PFSK-1 (cell line): ENCODE data around the gene RPS6KA2.

Experiments
- POLR2AphosphoS5 ChIP-seq: IDR thresholded peaks from 2 replicates; pipeline ENCODE4 v1.6.1; 2012; ENCODE audit warnings: low read depth, mild to moderate bottlenecking, control low read depth, low read length, moderate library complexity
- SIN3A ChIP-seq: IDR thresholded peaks from 2 replicates; pipeline ENCODE4 v1.6.1; 2012; ENCODE audit warnings: mild to moderate bottlenecking, low read length, moderate library complexity, borderline replicate concordance; ENCODE audit not compliant: insufficient read depth
- TAF1 ChIP-seq: IDR thresholded peaks from 2 replicates; pipeline ENCODE4 v1.6.1; 2012; ENCODE audit warnings: low read length, control low read depth, borderline replicate concordance; ENCODE audit not compliant: insufficient read depth
- TF ChIP-seq, protein P1 (sequence below), 2 experiments: IDR thresholded peaks; 2 replicates each; pipeline versions ENCODE4 v1.6.1 to v1.8.0; 2011 to 2012; ENCODE audit warnings: low read depth in 2 of 2, low read length in 2 of 2, control low read depth in 1 of 2, inconsistent platforms in 1 of 2, mild to moderate bottlenecking in 1 of 2, moderate library complexity in 1 of 2; ENCODE audit not compliant: insufficient read depth in 1 of 2

DNA sequence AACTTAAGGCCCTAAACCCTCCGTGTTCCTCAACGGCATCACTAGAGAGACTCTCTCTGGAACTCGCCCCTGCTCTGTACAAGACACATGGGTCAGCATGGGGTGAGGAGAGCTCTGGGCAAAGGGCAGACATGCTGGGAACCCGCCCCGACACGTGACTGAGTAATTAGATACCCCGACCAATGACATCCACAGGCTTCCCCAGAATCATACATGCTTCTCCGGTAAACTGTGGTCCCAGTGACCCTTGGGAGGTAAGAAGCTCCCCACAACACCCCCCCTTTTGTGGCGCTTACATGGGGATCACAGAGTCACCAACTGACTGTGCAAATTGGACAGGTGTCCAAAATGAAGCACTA is 31.7 kb upstream of the RPS6KA2 start:
- TF ChIP-seq POLR2AphosphoS5: no peak
- no peak for TF ChIP-seq SIN3A
- TF ChIP-seq TAF1: no peak
- TF ChIP-seq, protein P1, sequence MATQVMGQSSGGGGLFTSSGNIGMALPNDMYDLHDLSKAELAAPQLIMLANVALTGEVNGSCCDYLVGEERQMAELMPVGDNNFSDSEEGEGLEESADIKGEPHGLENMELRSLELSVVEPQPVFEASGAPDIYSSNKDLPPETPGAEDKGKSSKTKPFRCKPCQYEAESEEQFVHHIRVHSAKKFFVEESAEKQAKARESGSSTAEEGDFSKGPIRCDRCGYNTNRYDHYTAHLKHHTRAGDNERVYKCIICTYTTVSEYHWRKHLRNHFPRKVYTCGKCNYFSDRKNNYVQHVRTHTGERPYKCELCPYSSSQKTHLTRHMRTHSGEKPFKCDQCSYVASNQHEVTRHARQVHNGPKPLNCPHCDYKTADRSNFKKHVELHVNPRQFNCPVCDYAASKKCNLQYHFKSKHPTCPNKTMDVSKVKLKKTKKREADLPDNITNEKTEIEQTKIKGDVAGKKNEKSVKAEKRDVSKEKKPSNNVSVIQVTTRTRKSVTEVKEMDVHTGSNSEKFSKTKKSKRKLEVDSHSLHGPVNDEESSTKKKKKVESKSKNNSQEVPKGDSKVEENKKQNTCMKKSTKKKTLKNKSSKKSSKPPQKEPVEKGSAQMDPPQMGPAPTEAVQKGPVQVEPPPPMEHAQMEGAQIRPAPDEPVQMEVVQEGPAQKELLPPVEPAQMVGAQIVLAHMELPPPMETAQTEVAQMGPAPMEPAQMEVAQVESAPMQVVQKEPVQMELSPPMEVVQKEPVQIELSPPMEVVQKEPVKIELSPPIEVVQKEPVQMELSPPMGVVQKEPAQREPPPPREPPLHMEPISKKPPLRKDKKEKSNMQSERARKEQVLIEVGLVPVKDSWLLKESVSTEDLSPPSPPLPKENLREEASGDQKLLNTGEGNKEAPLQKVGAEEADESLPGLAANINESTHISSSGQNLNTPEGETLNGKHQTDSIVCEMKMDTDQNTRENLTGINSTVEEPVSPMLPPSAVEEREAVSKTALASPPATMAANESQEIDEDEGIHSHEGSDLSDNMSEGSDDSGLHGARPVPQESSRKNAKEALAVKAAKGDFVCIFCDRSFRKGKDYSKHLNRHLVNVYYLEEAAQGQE (IDR thresholded peaks at IDR 0.05; ENCODE audit: insufficient read depth in 1 of 2, low read depth in 2 of 2, low read length in 2 of 2): no peak
